Measurements from ENCODE around the gene ADARB2.

The ADARB2 gene

DNA sequence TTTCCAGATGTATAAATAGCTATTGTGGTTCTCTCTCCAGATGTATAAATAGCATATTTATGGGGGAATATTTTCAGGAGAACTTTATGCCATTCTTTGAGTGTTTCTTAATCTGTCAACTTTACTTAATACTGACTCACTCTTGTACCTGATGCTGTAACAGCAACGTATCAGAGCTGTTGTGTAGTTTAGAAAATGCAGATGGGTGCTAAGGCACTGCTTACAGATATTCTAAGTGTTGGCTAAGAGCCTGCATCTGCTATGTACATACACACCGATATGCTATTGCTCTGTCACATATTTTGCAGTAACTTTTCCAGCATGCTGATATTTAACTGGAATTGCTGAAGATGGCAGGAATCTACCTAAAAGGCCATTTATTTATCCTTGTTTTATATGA is 609.2 kb downstream of the ADARB2 start:
- TF ChIP-seq ELF4 (IDR thresholded peaks at IDR 0.05) (no peak), SP1 (IDR thresholded peaks at IDR 0.05) (no peak), BHLHE40 (IDR thresholded peaks at IDR 0.05; ENCODE audit: borderline replicate concordance) (no peak), LEF1 (IDR thresholded peaks at IDR 0.05; ENCODE audit: borderline replicate concordance) (no peak), FOXK2 (IDR thresholded peaks at IDR 0.05) (no peak), TARDBP (IDR thresholded peaks at IDR 0.05) (no peak), FOXA1 (IDR thresholded peaks at IDR 0.05) (no peak), ARNT (IDR thresholded peaks at IDR 0.05) (no peak), L3MBTL2 (conservative IDR thresholded peaks at IDR 0.05) (no peak), HDGF (IDR thresholded peaks at IDR 0.05; ENCODE audit: borderline replicate concordance) (no peak), CTBP1 (IDR thresholded peaks at IDR 0.05; ENCODE audit: borderline replicate concordance) (no peak)
- ChIA-PET CTCF (no interaction called here), POLR2A (no interaction called here)
- no peak for DNase-seq (ENCODE audit: extremely low spot score)

DNA sequence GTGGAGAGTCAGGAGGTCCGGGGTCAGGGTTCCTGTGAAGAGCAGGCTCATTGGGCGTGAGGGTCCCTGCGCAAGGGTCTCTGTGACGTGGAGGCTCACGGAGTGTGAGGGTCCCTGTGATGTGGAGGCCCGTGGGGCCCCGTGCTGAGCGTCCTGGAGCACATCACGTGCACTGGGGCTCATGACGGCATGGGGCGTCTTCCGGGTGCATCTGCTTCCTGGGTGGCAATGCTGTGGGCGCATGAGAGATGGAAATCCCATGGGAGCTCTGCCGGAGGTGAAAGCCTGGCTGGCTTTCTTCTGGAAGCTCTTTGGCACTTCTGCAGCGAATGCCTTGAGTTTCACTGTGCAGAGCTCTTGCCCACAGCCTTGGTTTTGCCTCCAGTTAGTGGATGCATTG is 609.7 kb downstream of the ADARB2 start:
- ChIA-PET CTCF (no interaction called here), POLR2A (no interaction called here)
- no peak for DNase-seq (ENCODE audit: extremely low spot score)
- TF ChIP-seq LEF1 (IDR thresholded peaks at IDR 0.05; ENCODE audit: borderline replicate concordance) (no peak), L3MBTL2 (conservative IDR thresholded peaks at IDR 0.05) (no peak), ARNT (IDR thresholded peaks at IDR 0.05) (no peak), FOXM1 (IDR thresholded peaks at IDR 0.05; ENCODE audit: borderline replicate concordance) (no peak), ZNF384 (IDR thresholded peaks at IDR 0.05) (no peak), TARDBP (IDR thresholded peaks at IDR 0.05) (no peak), HDGF (IDR thresholded peaks at IDR 0.05; ENCODE audit: borderline replicate concordance) (no peak), FOXA1 (IDR thresholded peaks at IDR 0.05) (no peak), SUZ12 (IDR thresholded peaks at IDR 0.05) (no peak)
- TF ChIP-seq, protein P1, sequence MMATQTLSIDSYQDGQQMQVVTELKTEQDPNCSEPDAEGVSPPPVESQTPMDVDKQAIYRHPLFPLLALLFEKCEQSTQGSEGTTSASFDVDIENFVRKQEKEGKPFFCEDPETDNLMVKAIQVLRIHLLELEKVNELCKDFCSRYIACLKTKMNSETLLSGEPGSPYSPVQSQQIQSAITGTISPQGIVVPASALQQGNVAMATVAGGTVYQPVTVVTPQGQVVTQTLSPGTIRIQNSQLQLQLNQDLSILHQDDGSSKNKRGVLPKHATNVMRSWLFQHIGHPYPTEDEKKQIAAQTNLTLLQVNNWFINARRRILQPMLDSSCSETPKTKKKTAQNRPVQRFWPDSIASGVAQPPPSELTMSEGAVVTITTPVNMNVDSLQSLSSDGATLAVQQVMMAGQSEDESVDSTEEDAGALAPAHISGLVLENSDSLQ (IDR thresholded peaks at IDR 0.05): no peak

Measured in HEK293T (cell line).